HCT116 (cell line): ENCODE measurements around the gene PDE4DIP.
"Not testable (repeated sequence)": the region's sequence is repeated elsewhere in the genome, so short reads cannot be mapped to it uniquely, and the experiment has no call there.

Source experiments
- EZH2 ChIP-seq: fragments of 200-600 bp; sonication (generic); IDR thresholded peaks from 2 replicates; pipeline ENCODE4 v1.6.1; 2017; ENCODE audit warnings: antibody characterized with exemption, mixed run types
- SP1 ChIP-seq: IDR thresholded peaks from 2 replicates; pipeline ENCODE4 v1.6.1; 2012; ENCODE audit warnings: low read depth
- TF ChIP-seq, protein P1 (sequence below), 3 experiments: fragments of 200-600 bp in 1 of 3; sonication (generic) in 1 of 3; IDR thresholded peaks in 2 of 3; conservative IDR thresholded peaks in 1 of 3; 2 replicates each; pipeline ENCODE4 v1.5.1; 2012 to 2017; ENCODE audit warnings: low read depth in 2 of 3, low read length in 2 of 3, antibody characterized with exemption in 1 of 3, borderline replicate concordance in 1 of 3, control low read depth in 1 of 3, mild to moderate bottlenecking in 1 of 3, mixed read lengths in 1 of 3, mixed run types in 1 of 3, moderate library complexity in 1 of 3; ENCODE audit not compliant: insufficient read depth in 1 of 3

GRCh38 chr1:149008769-149009168, 164.5 kb downstream of the PDE4DIP start:
- not testable (repeated sequence) for TF ChIP-seq SP1, EZH2
- TF ChIP-seq, protein P1, sequence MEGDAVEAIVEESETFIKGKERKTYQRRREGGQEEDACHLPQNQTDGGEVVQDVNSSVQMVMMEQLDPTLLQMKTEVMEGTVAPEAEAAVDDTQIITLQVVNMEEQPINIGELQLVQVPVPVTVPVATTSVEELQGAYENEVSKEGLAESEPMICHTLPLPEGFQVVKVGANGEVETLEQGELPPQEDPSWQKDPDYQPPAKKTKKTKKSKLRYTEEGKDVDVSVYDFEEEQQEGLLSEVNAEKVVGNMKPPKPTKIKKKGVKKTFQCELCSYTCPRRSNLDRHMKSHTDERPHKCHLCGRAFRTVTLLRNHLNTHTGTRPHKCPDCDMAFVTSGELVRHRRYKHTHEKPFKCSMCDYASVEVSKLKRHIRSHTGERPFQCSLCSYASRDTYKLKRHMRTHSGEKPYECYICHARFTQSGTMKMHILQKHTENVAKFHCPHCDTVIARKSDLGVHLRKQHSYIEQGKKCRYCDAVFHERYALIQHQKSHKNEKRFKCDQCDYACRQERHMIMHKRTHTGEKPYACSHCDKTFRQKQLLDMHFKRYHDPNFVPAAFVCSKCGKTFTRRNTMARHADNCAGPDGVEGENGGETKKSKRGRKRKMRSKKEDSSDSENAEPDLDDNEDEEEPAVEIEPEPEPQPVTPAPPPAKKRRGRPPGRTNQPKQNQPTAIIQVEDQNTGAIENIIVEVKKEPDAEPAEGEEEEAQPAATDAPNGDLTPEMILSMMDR (IDR thresholded peaks at IDR 0.05 in 2 of 3, conservative IDR thresholded peaks at IDR 0.05 in 1 of 3; ENCODE audit: borderline replicate concordance in 1 of 3, insufficient read depth in 1 of 3, low read depth in 2 of 3, low read length in 2 of 3), result not testable (repeated sequence)
